Ovary (tissue), 9 donors: ENCODE data around the gene SND1. TPM values are rescaled to one million over a fixed set of nuclear protein-coding genes. Genes with fewer than 3 reads are reported as not detected.

Experiments used
- DNase-seq, 5 donors: peaks; one replicate each; pipeline ENCODE4 v3.0.0-alpha.2; 2019 to 2020
- H3K27ac ChIP-seq, 2 donors: fragments of 200-600 bp; one replicate each; pipeline versions ENCODE4 v1.5.1 to v1.8.0; 2019 to 2022
- H3K27me3 ChIP-seq: fragments of 200-600 bp; one replicate; pipeline ENCODE4 v1.8.0; 2022
- H3K36me3 ChIP-seq: fragments of 200-600 bp; sonication (generic); one replicate; pipeline ENCODE4 v1.5.1; 2019
- H3K4me1 ChIP-seq: one replicate; pipeline ENCODE4 v1.8.1; 2013; ENCODE audit warnings: mild to moderate bottlenecking, moderate library complexity; ENCODE audit not compliant: insufficient read depth
- H3K4me3 ChIP-seq: fragments of 200-600 bp; sonication (generic); one replicate; pipeline ENCODE4 v1.5.1; 2017
- H3K9me3 ChIP-seq, 2 donors: fragments of 200-600 bp in 1 of 2; sonication (generic) in 1 of 2; one replicate each; pipeline versions ENCODE4 v1.5.1 to v1.8.1; 2013 to 2019; ENCODE audit warnings: mild to moderate bottlenecking in 1 of 2, moderate library complexity in 1 of 2
- CTCF ChIP-seq, 3 donors: fragments of 450-650 bp in 2 of 3; fragments of 200-600 bp in 1 of 3; IDR thresholded peaks; one replicate each; pipeline versions ENCODE4 v1.5.1 to v1.8.0; 2016 to 2022; ENCODE audit warnings: antibody characterized with exemption in 3 of 3, mild to moderate bottlenecking in 1 of 3
- EP300 ChIP-seq: sonication (generic); formaldehyde crosslinking; IDR thresholded peaks from one replicate; pipeline ENCODE4 v1.6.1; 2017; ENCODE audit warnings: antibody characterized with exemption
- POLR2A ChIP-seq: fragments of 450-650 bp; IDR thresholded peaks from one replicate; pipeline ENCODE4 v1.6.1; 2017; ENCODE audit warnings: antibody characterized with exemption, mild to moderate bottlenecking, moderate library complexity
- WGBS, 3 donors: extraction: QIAGEN DNeasy Blood & Tissue Kit in 1 of 3; methylation state at CpG; one replicate each; pipeline versions ENCODE4 v1.1.5 to v1.1.7; 2013 to 2017; 5-methylcytosine and 5-hydroxymethylcytosine counted together
- intact Hi-C, 4 donors: fragments of 100-400 bp; cut with DNase I; formaldehyde crosslinking; loops; one replicate each; pipeline versions ENCODE4 v1.11.0 to v1.15.1; 2022 to 2023
- polyA plus RNA-seq, 2 donors: library from polyadenylated mRNA; stranded (reverse); fragments of 200-250 nt in 1 of 2; fragments of 350-450 nt in 1 of 2; fragmentation: Illumina TruSeq in 1 of 2; extraction: RNeasy Lipid Tissue Mini Kit (QIAGEN cat#74804) in 1 of 2; gene quantifications; one replicate each; pipeline ENCODE4 v1.2.3, GENCODE V29; 2013 to 2014
- total RNA-seq, 7 donors: library from RNA; depleted of rRNA in 2 of 7; stranded (reverse); fragments of >200 nt in 2 of 7; fragmentation: NEBNext Ultra II Directional in 3 of 7; extraction: Animal tissue kit (Norgen Biotek cat#: 25700) in 3 of 7; gene quantifications; one replicate each; pipeline versions ENCODE4 v1.1.0 to v1.2.4, GENCODE V29; 2016 to 2023
- donor health status: DM: no; HTN: no; CAD: no; lungs with moderate emphysema.
- donor health status: DM: no; HTN: no; CAD: no.
- donor health status: Bipolar disorder and iron deficiency.
- donor health status: DM: yes; HTN: yes; CAD: no.
- donor health status: DM: no; HTN: no; CAD: no.
- donor health status: DM: yes; HTN: yes; CAD: no.

Gene SND1
- total and polyA plus RNA-seq, 9 donors, result 91.4 to 297 (median 182) TPM

- WGBS, 3 donors, result 95 to 100% (median 99%) methylated on average over 3 of the region's 3 CpGs
- TF ChIP-seq POLR2A (no peak), CTCF (IDR thresholded peaks at IDR 0.05) (no peak), EP300 (no peak)
- Histone ChIP-seq H3K36me3 (no peaks in the 10 kb centered on the region), H3K27me3 (no peaks in the 10 kb centered on the region), H3K4me3 (no peak overlapping the region), H3K4me1 (peaks cover 2% of the 10 kb centered on the region), H3K9me3 (no peaks in the 10 kb centered on the region), H3K27ac (no peak overlapping the region)
- intact Hi-C loops, result no loop called here
- no peak for DNase-seq
Observed at GRCh38 chr7:127680983-127681382, 29.0 kb downstream of the SND1 start.

- no peaks in the 10 kb centered on the region for H3K9me3 ChIP-seq
- WGBS, 3 donors, result 88 to 94% (median 93%) methylated on average over 2 of the region's 2 CpGs
- DNase-seq, result no peak
Observed at GRCh38 chr7:127682140-127682539, 30.1 kb downstream of the SND1 start.

GRCh38 chr7:127683776-127684681, 32.0 kb downstream of the SND1 start:
- H3K4me1 ChIP-seq, result peaks cover 1% of the 10 kb centered on the region
- no peaks in the 10 kb centered on the region for H3K27me3 ChIP-seq
- H3K9me3 ChIP-seq, result no peaks in the 10 kb centered on the region
- intact Hi-C loops, result no loop called here
- DNase-seq, result no peak
- H3K36me3 ChIP-seq, result no peaks in the 10 kb centered on the region
- no peak overlapping the region for H3K27ac ChIP-seq
- TF ChIP-seq POLR2A (no peak), EP300 (no peak), CTCF (IDR thresholded peaks at IDR 0.05) (no peak)
- H3K4me3 ChIP-seq, result no peak overlapping the region
- WGBS, 3 donors, result 72 to 78% (median 74%) methylated on average over 4 of the region's 4 CpGs

More at GRCh38 chr7:127682140-127682539, 30.1 kb downstream of the SND1 start:
- no peak for TF ChIP-seq POLR2A
- TF ChIP-seq CTCF (IDR thresholded peaks at IDR 0.05), result no peak
- no peak for TF ChIP-seq EP300
- no peak overlapping the region for H3K4me3 ChIP-seq
- no peaks in the 10 kb centered on the region for H3K36me3 ChIP-seq
- intact Hi-C loops, result no loop called here
- peaks cover 2% of the 10 kb centered on the region for H3K4me1 ChIP-seq
- no peak overlapping the region for H3K27ac ChIP-seq
- H3K27me3 ChIP-seq, result no peaks in the 10 kb centered on the region

GRCh38 chr7:127689194-127689772, 37.3 kb downstream of the SND1 start:
- Histone ChIP-seq H3K9me3 (no peaks in the 10 kb centered on the region), H3K27me3 (no peaks in the 10 kb centered on the region), H3K4me3 (no peak overlapping the region), H3K27ac (no peak overlapping the region), H3K36me3 (no peaks in the 10 kb centered on the region), H3K4me1 (peaks cover 1% of the 10 kb centered on the region)
- DNase-seq, result no peak
- intact Hi-C loops, result no loop called here
- 72 to 85% (median 83%) methylated on average over 1 of the region's 1 CpG for WGBS, 3 donors
- TF ChIP-seq EP300 (no peak), CTCF (IDR thresholded peaks at IDR 0.05) (no peak), POLR2A (no peak)
